ENCODE measurements around the gene KRTAP29-1. TPM values are rescaled to one million over a fixed set of nuclear protein-coding genes. Genes with fewer than 3 reads are reported as not detected.

Gene KRTAP29-1
- total and polyA plus RNA-seq, 2 donors (not counting 1 experiment from before 2014, with no cell fraction given): not detected

GRCh38 chr17:41315814-41316445 lies 13.3 kb upstream of the KRTAP29-1 start:
- Histone ChIP-seq H2AFZ (ENCODE audit: low read length) (no peak overlapping the region), H3K4me1 (ENCODE audit: control insufficient read depth, extremely low read depth, insufficient read depth, low read length) (no peaks in the 10 kb centered on the region), H3K9me3 (ENCODE audit: control insufficient read depth, insufficient read depth, low read depth, low read length) (no peaks in the 10 kb centered on the region), H3K4me3 (replicated peaks in 1 of 4; ENCODE audit: control extremely low read depth in 1 of 4, insufficient read depth in 1 of 4, low read depth in 3 of 4, low read length in 4 of 4) (no peak overlapping the region), H4K20me1 (ENCODE audit: control insufficient read depth, extremely low read depth, insufficient read depth, low read length) (no peaks in the 10 kb centered on the region), H3K4me2 (ENCODE audit: extremely low read depth, insufficient read depth, low read length) (no peak overlapping the region), H3K27ac (ENCODE audit: insufficient read depth, low read length) (no peak overlapping the region), H3K36me3 (ENCODE audit: control insufficient read depth, insufficient read depth, low read length) (no peaks in the 10 kb centered on the region), H3K27me3 (ENCODE audit: control insufficient read depth, insufficient read depth, low read length) (peaks cover 3% of the 10 kb centered on the region), H3K9ac (ENCODE audit: insufficient read depth, low read length) (no peak overlapping the region), H3K79me2 (ENCODE audit: control insufficient read depth, insufficient read depth, low read length) (no peaks in the 10 kb centered on the region)
- TF ChIP-seq, protein P1, sequence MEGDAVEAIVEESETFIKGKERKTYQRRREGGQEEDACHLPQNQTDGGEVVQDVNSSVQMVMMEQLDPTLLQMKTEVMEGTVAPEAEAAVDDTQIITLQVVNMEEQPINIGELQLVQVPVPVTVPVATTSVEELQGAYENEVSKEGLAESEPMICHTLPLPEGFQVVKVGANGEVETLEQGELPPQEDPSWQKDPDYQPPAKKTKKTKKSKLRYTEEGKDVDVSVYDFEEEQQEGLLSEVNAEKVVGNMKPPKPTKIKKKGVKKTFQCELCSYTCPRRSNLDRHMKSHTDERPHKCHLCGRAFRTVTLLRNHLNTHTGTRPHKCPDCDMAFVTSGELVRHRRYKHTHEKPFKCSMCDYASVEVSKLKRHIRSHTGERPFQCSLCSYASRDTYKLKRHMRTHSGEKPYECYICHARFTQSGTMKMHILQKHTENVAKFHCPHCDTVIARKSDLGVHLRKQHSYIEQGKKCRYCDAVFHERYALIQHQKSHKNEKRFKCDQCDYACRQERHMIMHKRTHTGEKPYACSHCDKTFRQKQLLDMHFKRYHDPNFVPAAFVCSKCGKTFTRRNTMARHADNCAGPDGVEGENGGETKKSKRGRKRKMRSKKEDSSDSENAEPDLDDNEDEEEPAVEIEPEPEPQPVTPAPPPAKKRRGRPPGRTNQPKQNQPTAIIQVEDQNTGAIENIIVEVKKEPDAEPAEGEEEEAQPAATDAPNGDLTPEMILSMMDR (conservative IDR thresholded peaks at IDR 0.05 in 1 of 2, IDR thresholded peaks at IDR 0.05 in 1 of 2; ENCODE audit: low read depth in 1 of 2, low read length in 2 of 2): no peak
- no peak for TF ChIP-seq EZH2 (IDR thresholded peaks at IDR 0.05; ENCODE audit: low read length, missing control alignments)
- DNase-seq (ENCODE audit: low read depth in 2 of 2): no peak

DNA sequence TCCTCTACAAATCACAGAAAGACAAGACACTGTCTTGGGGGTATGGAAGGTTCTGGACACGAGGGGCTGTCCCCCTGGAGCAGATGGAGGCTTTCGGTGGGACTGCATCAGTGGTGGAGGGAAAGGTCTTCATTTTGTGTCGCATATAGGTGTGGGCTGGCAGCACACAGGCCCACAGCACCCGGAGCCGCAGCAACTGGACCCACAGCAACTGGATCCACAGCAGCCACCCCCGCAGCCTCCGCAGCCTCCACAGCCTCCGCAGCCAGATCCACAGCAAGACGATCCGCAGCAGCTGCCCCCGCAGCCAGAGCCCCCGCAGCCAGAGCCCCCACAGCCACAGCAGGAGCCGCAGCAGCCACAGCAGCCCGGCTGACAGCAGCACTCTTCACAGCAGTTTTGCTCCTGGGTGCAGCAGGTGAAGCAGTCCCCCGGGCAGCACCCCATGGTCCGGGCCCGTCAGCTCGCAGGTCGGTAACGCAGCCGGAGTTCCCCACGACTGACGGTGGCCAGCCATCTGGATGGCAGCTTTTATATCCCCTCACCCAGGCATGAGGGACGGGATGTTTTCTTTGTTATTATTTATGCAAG lies 12.6 kb upstream of the KRTAP29-1 start, which contains the start of gene KRTAP17-1:
KRTAP17-1 (minus strand) TSS at position 507 of the 591 bp plus-strand sequence; CDS start at position 447, 60 bp downstream.
- Histone ChIP-seq H3K4me2 (ENCODE audit: extremely low read depth, insufficient read depth, low read length) (no peak within 1 kb of the TSS), H4K20me1 (ENCODE audit: control insufficient read depth, extremely low read depth, insufficient read depth, low read length) (no peaks in the 10 kb centered on the region), H3K27me3 (ENCODE audit: control insufficient read depth, insufficient read depth, low read length) (peaks cover 3% of the 10 kb centered on the region), H2AFZ (ENCODE audit: low read length) (no peak within 1 kb of the TSS), H3K36me3 (ENCODE audit: control insufficient read depth, insufficient read depth, low read length) (no peaks in the 10 kb centered on the region), H3K79me2 (ENCODE audit: control insufficient read depth, insufficient read depth, low read length) (no peaks in the 10 kb centered on the region), H3K9ac (ENCODE audit: insufficient read depth, low read length) (no peak within 1 kb of the TSS), H3K4me1 (ENCODE audit: control insufficient read depth, extremely low read depth, insufficient read depth, low read length) (no peaks in the 10 kb centered on the region), H3K4me3 (replicated peaks in 1 of 4; ENCODE audit: control extremely low read depth in 1 of 4, insufficient read depth in 1 of 4, low read depth in 3 of 4, low read length in 4 of 4) (no peak within 1 kb of the TSS), H3K9me3 (ENCODE audit: control insufficient read depth, insufficient read depth, low read depth, low read length) (no peaks in the 10 kb centered on the region), H3K27ac (ENCODE audit: insufficient read depth, low read length) (no peak within 1 kb of the TSS)
- TF ChIP-seq EZH2 (IDR thresholded peaks at IDR 0.05; ENCODE audit: low read length, missing control alignments): no peak
- TF ChIP-seq, protein P1 (conservative IDR thresholded peaks at IDR 0.05 in 1 of 2, IDR thresholded peaks at IDR 0.05 in 1 of 2; ENCODE audit: low read depth in 1 of 2, low read length in 2 of 2): no peak
- DNase-seq (ENCODE audit: low read depth in 2 of 2): no peak

- no peaks in the 10 kb centered on the region for H3K9me3 ChIP-seq (ENCODE audit: control insufficient read depth, insufficient read depth, low read depth, low read length)
- H3K4me2 ChIP-seq (ENCODE audit: extremely low read depth, insufficient read depth, low read length): no peak overlapping the region
- no peak overlapping the region for H3K9ac ChIP-seq (ENCODE audit: insufficient read depth, low read length)
- H3K79me2 ChIP-seq (ENCODE audit: control insufficient read depth, insufficient read depth, low read length): no peaks in the 10 kb centered on the region
- no peaks in the 10 kb centered on the region for H3K4me1 ChIP-seq (ENCODE audit: control insufficient read depth, extremely low read depth, insufficient read depth, low read length)
- H3K4me3 ChIP-seq (replicated peaks in 1 of 4; ENCODE audit: control extremely low read depth in 1 of 4, insufficient read depth in 1 of 4, low read depth in 3 of 4, low read length in 4 of 4): no peak overlapping the region
- no peak overlapping the region for H3K27ac ChIP-seq (ENCODE audit: insufficient read depth, low read length)
- DNase-seq (ENCODE audit: low read depth in 2 of 2): no peak
- no peak overlapping the region for H2AFZ ChIP-seq (ENCODE audit: low read length)
- no peaks in the 10 kb centered on the region for H4K20me1 ChIP-seq (ENCODE audit: control insufficient read depth, extremely low read depth, insufficient read depth, low read length)
- H3K27me3 ChIP-seq (ENCODE audit: control insufficient read depth, insufficient read depth, low read length): peaks cover 12% of the 10 kb centered on the region
- TF ChIP-seq, protein P1 (conservative IDR thresholded peaks at IDR 0.05 in 1 of 2, IDR thresholded peaks at IDR 0.05 in 1 of 2; ENCODE audit: low read depth in 1 of 2, low read length in 2 of 2): no peak
- no peak for TF ChIP-seq EZH2 (IDR thresholded peaks at IDR 0.05; ENCODE audit: low read length, missing control alignments)
- no peaks in the 10 kb centered on the region for H3K36me3 ChIP-seq (ENCODE audit: control insufficient read depth, insufficient read depth, low read length)
Observed at GRCh38 chr17:41311111-41311510, 8.5 kb upstream of the KRTAP29-1 start.

Measured in fibroblast of lung (primary cell).